WTC11 (cell line): ENCODE data around the gene SLC25A23.

Source experiments
- NFE2L1 ChIP-seq: sonication (generic); formaldehyde crosslinking; IDR thresholded peaks from 2 replicates; pipeline ENCODE4 v1.8.1; 2023; ENCODE audit warnings: missing genetic modification reagents
- NR1H2 ChIP-seq: sonication (generic); formaldehyde crosslinking; IDR thresholded peaks from 2 replicates; pipeline ENCODE4 v1.9.0; 2021; ENCODE audit warnings: mild to moderate bottlenecking, moderate library complexity, missing genetic modification reagents
- SMAD3 ChIP-seq: sonication (generic); formaldehyde crosslinking; IDR thresholded peaks from 2 replicates; pipeline ENCODE4 v1.8.0; 2022; ENCODE audit warnings: missing genetic modification reagents, mild to moderate bottlenecking, borderline replicate concordance
- SP1 ChIP-seq: sonication (generic); formaldehyde crosslinking; conservative IDR thresholded peaks from 2 replicates; pipeline ENCODE4 v1.8.1; 2022; ENCODE audit warnings: missing genetic modification reagents
- TF ChIP-seq, protein P1 (sequence below): fragments of 200-600 bp; IDR thresholded peaks from 2 replicates; pipeline ENCODE4 v1.8.0; 2022; ENCODE audit warnings: antibody characterized with exemption
- TF ChIP-seq, protein P2 (sequence below): fragments of 250-450 bp; sonication (Bioruptor Pico); conservative IDR thresholded peaks from 2 replicates; pipeline ENCODE4 v1.9.0; 2021; ENCODE audit warnings: mild to moderate bottlenecking
- TF ChIP-seq, protein P3 (sequence below): sonication (generic); formaldehyde crosslinking; IDR thresholded peaks from 2 replicates; pipeline ENCODE4 v1.8.1; 2022; ENCODE audit warnings: low read depth, mild to moderate bottlenecking, moderate library complexity, missing genetic modification reagents, borderline replicate concordance

DNA sequence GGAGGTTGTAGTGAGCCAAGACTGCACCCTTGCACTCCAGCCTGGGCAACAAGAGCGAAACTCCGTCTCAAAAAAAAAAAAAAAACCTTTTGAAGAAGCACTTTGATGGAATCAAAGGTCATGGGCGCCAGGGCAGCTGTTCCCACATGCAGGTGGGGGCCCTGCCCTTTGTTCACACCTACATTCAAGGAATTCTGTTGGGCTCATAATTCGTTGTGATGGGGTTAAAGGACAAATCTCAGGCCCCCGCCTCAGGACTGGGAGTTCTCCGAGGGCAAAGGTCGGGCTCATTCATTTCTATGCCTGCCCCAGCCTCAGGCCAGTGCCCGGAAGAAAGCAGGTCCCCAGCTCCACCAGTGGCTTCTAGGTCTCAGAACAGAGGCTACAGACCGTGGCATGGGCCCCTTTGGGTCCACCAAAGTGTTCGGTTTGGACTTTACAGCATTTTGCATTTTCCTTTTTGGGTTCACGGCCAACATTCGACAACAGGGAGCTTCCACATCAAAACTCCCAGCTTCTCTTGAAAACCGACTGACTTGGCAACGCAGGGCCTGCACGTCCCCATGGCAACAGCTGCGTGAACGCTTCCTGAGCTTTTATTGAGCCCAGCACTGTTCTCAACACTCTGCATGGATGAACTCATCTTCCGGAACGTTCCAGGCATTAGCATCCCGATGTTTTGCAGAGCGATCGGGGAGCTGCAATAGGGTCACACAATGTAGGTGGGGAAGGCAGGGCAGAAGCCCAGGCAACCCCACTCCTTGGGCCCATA lies 56.6 kb downstream of the SLC25A23 start:
- TF ChIP-seq NFE2L1 (CRISPR knock-in tag) (no peak), NR1H2 (no peak), SP1 (CRISPR knock-in tag) (no peak), SMAD3 (CRISPR knock-in tag) (no peak)
- TF ChIP-seq, protein P1, sequence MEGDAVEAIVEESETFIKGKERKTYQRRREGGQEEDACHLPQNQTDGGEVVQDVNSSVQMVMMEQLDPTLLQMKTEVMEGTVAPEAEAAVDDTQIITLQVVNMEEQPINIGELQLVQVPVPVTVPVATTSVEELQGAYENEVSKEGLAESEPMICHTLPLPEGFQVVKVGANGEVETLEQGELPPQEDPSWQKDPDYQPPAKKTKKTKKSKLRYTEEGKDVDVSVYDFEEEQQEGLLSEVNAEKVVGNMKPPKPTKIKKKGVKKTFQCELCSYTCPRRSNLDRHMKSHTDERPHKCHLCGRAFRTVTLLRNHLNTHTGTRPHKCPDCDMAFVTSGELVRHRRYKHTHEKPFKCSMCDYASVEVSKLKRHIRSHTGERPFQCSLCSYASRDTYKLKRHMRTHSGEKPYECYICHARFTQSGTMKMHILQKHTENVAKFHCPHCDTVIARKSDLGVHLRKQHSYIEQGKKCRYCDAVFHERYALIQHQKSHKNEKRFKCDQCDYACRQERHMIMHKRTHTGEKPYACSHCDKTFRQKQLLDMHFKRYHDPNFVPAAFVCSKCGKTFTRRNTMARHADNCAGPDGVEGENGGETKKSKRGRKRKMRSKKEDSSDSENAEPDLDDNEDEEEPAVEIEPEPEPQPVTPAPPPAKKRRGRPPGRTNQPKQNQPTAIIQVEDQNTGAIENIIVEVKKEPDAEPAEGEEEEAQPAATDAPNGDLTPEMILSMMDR, result no peak
- TF ChIP-seq, protein P2, sequence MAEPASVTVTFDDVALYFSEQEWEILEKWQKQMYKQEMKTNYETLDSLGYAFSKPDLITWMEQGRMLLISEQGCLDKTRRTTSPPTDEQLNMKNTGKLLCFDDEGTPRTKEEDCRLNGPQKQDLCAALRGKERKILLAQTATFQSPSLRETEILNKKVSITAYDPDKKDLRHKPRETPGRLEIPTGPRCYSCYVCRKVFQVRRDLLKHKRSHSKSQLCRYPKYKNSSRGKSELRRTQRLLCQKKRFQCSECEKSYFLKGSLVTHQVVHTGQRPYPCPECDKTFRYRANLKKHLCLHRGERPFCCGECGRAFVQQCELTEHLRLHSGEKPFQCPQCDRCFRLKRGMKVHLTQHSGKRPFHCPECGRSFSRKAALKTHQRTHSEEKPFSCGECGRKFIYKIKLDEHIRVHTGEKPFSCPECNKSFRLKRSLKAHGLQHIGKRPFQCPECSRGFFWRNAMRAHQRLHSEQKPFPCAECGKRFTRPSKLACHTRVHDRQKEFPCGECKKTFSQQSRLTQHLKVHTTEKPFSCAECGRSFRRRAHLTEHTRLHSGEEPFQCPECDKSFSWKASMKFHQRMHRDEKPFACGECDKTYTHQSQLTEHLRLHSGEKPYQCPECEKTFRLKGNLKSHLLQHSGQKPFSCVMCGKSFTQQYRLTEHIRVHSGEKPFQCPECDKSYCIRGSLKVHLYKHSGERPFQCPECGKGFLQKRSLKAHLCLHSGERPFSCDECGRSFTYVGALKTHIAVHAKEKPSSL (CRISPR knock-in tag), result no peak
- TF ChIP-seq, protein P3, sequence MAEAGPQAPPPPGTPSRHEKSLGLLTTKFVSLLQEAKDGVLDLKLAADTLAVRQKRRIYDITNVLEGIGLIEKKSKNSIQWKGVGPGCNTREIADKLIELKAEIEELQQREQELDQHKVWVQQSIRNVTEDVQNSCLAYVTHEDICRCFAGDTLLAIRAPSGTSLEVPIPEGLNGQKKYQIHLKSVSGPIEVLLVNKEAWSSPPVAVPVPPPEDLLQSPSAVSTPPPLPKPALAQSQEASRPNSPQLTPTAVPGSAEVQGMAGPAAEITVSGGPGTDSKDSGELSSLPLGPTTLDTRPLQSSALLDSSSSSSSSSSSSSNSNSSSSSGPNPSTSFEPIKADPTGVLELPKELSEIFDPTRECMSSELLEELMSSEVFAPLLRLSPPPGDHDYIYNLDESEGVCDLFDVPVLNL (CRISPR knock-in tag), result no peak
